Lung (tissue), 12 donors: Measurements from ENCODE around the gene BTBD8. TPM values are rescaled to one million over a fixed set of nuclear protein-coding genes. Genes with fewer than 3 reads are reported as not detected.

ENCODE experiments used
- ATAC-seq: fragments of 200-7000 bp; cut with Tn5 transposase; one replicate; pipeline ENCODE4 v1.9.1; 2020; ENCODE audit warnings: moderate number of reproducible peaks; ENCODE audit not compliant: insufficient read depth, low FRiP score
- DNase-seq, 3 donors: peaks; one replicate each; pipeline ENCODE4 v3.0.0-alpha.2; 2013 to 2017
- H3K27ac ChIP-seq, 2 donors: one replicate each; pipeline ENCODE4 v1.5.1; 2013; ENCODE audit warnings: mild to moderate bottlenecking in 2 of 2, moderate library complexity in 2 of 2, control low read depth in 1 of 2, inconsistent platforms in 1 of 2, low read depth in 1 of 2, low read length in 1 of 2
- H3K27me3 ChIP-seq, 3 donors: one replicate each; pipeline ENCODE4 v1.5.1; 2013; ENCODE audit warnings: low read length in 2 of 3; ENCODE audit not compliant: control insufficient read depth in 3 of 3, insufficient read depth in 3 of 3
- H3K36me3 ChIP-seq, 4 donors: one replicate each; pipeline ENCODE4 v1.5.1; 2013; ENCODE audit warnings: low read length in 4 of 4, mild to moderate bottlenecking in 1 of 4, moderate library complexity in 1 of 4; ENCODE audit not compliant: control insufficient read depth in 4 of 4, insufficient read depth in 4 of 4
- H3K4me1 ChIP-seq, 5 donors: one replicate each; pipeline ENCODE4 v1.5.1; 2013; ENCODE audit warnings: low read length in 5 of 5, mild to moderate bottlenecking in 2 of 5, moderate library complexity in 1 of 5; ENCODE audit not compliant: control insufficient read depth in 5 of 5, insufficient read depth in 5 of 5
- H3K4me3 ChIP-seq: one replicate; pipeline ENCODE4 v1.5.1; 2013; ENCODE audit warnings: mild to moderate bottlenecking, control low read depth, moderate library complexity
- H3K9ac ChIP-seq, 2 donors: one replicate each; pipeline ENCODE4 v1.5.1; 2013; ENCODE audit warnings: low read length in 2 of 2, control low read depth in 1 of 2; ENCODE audit not compliant: insufficient read depth in 1 of 2
- H3K9me3 ChIP-seq, 4 donors: one replicate each; pipeline ENCODE4 v1.5.1; 2013; ENCODE audit warnings: low read length in 3 of 4, mild to moderate bottlenecking in 1 of 4, moderate library complexity in 1 of 4; ENCODE audit not compliant: control insufficient read depth in 4 of 4, insufficient read depth in 3 of 4
- CTCF ChIP-seq: IDR thresholded peaks from 2 replicates; pipeline ENCODE4 v1.5.1; 2012; ENCODE audit warnings: mild to moderate bottlenecking; ENCODE audit errors: control extremely low read depth, extremely low read depth
- WGBS, 2 donors: extraction: QIAGEN DNeasy Blood & Tissue Kit; methylation state at CpG; one replicate each; pipeline ENCODE4 v1.1.7; 2013; 5-methylcytosine and 5-hydroxymethylcytosine counted together
- polyA plus RNA-seq, 2 donors: library from polyadenylated mRNA; stranded (reverse); fragments of 200-250 nt; gene quantifications; one replicate each; pipeline ENCODE4 v1.2.1, GENCODE V29; 2013
- total RNA-seq, 2 donors: library from RNA; depleted of rRNA in 1 of 2; stranded (reverse); fragments of >200 nt in 1 of 2; gene quantifications; one replicate each; pipeline ENCODE4 v1.2.1, GENCODE V29; 2014 to 2021
- donor health status: control.
- donor health status: control.
- donor health status: Bipolar disorder and iron deficiency.
- donor health status: healthy.
- donor health status: DM: yes; HTN: yes; CAD: no.

BTBD8 gene
- total and polyA plus RNA-seq, 4 donors, result 0.58 to 14.1 (median 2.1) TPM

- H3K27ac ChIP-seq, result no peak overlapping the region
- no peak for DNase-seq
- 85 to 92% methylated on average over 2 of the region's 2 CpGs for WGBS, 2 donors
- H3K36me3 ChIP-seq, result no peaks in the 10 kb centered on the region
- H3K4me3 ChIP-seq, result no peak overlapping the region
- peaks cover 0 to 2% (median 0%) of the 10 kb centered on the region in 4 donors for H3K9me3 ChIP-seq
- H3K9ac ChIP-seq, result no peak overlapping the region
- no peak for TF ChIP-seq CTCF
- no peak for ATAC-seq
- no peaks in the 10 kb centered on the region for H3K27me3 ChIP-seq
- H3K4me1 ChIP-seq, result no peaks in the 10 kb centered on the region
Observed at GRCh38 chr1:92191726-92192125, 111.6 kb downstream of the BTBD8 start.

DNA sequence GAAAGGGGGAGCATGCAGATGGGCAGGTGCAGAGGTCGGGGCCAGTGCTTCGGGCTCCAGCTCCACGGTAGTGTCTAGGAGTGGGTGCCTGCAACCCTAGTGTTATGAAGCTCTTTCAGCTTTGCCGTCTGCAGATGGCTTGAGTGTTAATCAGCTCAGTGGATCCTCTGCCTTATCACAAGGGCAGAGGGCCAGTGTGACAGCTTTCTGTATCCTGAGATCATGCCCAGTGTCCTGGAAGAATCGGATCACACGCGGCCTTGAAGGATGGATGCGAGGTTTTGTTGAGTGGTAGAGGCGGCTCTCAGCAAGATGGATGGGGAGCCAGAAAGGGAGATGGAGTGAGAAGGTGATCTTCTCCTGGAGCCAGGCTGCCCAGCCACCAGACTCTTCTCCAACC, 112.1 kb downstream of the BTBD8 start:
- ATAC-seq, result no peak
- no peak for TF ChIP-seq CTCF
- 87 to 94% methylated on average over 9 of the region's 9 CpGs for WGBS, 2 donors
- no peak overlapping the region for H3K27ac ChIP-seq
- no peak overlapping the region for H3K9ac ChIP-seq
- no peak overlapping the region for H3K4me3 ChIP-seq
- DNase-seq, result no peak
- peaks cover 0 to 2% (median 0%) of the 10 kb centered on the region in 4 donors for H3K9me3 ChIP-seq
- H3K27me3 ChIP-seq, result no peaks in the 10 kb centered on the region
- no peaks in the 10 kb centered on the region for H3K4me1 ChIP-seq
- no peaks in the 10 kb centered on the region for H3K36me3 ChIP-seq

DNA sequence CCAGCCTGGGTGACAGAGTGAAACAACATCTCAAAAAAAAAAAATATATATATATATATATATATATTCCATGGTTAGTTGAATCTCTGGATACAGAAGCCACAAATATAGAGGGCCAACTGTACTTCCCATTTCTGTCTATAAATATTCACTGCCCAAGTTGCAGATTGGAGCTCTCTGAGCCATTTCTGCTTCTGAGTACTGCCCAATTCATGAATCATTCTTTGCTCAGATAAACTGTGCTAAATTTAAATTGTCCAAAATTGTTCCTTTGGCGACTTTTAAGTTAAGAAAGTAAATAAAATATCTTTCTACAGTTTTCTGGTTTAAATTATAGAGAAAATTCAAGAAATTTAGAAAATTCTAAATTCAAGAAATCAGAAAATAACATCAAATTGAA, 114.4 kb downstream of the BTBD8 start:
- H3K36me3 ChIP-seq, result no peaks in the 10 kb centered on the region
- TF ChIP-seq CTCF, result no peak
- WGBS, 2 donors, result 74 to 77% methylated on average over 1 of the region's 1 CpG
- no peaks in the 10 kb centered on the region for H3K4me1 ChIP-seq
- no peak overlapping the region for H3K9ac ChIP-seq
- no peak overlapping the region for H3K27ac ChIP-seq
- ATAC-seq (no peak), DNase-seq (no peak)
- no peak overlapping the region for H3K4me3 ChIP-seq
- no peaks in the 10 kb centered on the region for H3K27me3 ChIP-seq
- H3K9me3 ChIP-seq, result peaks cover 0 to 2% (median 0%) of the 10 kb centered on the region in 4 donors

DNA sequence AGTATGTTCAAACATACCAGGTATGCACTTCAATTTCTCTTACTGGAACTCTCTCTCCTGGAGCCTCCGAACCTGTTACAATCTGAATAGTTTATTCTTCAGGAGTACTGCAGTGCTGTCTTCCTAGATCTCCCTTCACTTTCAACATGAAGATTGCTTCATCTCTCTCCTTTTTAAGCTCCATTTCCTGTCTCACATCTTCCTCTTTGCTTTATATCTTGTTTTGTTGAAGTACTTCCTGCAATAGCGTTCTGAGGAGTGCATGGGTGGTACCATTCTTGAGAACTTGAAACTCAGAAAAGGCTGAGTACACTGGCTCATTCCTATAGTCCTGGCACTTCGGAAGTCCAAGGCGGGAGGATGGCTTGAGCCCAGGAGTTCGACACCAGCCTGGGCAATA, 121.8 kb downstream of the BTBD8 start:
- H3K9ac ChIP-seq, result no peak overlapping the region
- no peak overlapping the region for H3K27ac ChIP-seq
- no peak for TF ChIP-seq CTCF
- no peak overlapping the region for H3K4me3 ChIP-seq
- DNase-seq (peak in 1 of 3 donors; percentile 15), ATAC-seq (peak; percentile 41)
- H3K36me3 ChIP-seq, result no peaks in the 10 kb centered on the region
- WGBS, 2 donors, result 52 to 67% methylated on average over 5 of the region's 5 CpGs
- H3K27me3 ChIP-seq, result no peaks in the 10 kb centered on the region
- no peaks in the 10 kb centered on the region for H3K4me1 ChIP-seq
- peaks cover 0 to 7% (median 0%) of the 10 kb centered on the region in 4 donors for H3K9me3 ChIP-seq
